Adrenal gland (tissue), 5 donors: ENCODE results near the gene AGBL3.

ENCODE experiments used
- POLR2A ChIP-seq, 2 donors: fragments of 450-650 bp; IDR thresholded peaks; one replicate each; pipeline ENCODE4 v1.6.1; 2017; ENCODE audit warnings: antibody characterized with exemption in 2 of 2, mild to moderate bottlenecking in 2 of 2, moderate library complexity in 1 of 2
- TF ChIP-seq, protein P1 (sequence below), 6 experiments: fragments of 450-650 bp in 4 of 6; fragments of 200-600 bp in 2 of 6; sonication (generic) in 1 of 6; IDR thresholded peaks; 1 replicate in 5 of 6; 2 replicates in 1 of 6; pipeline versions ENCODE4 v1.5.1 to v1.8.0; 2016 to 2021; ENCODE audit warnings: antibody characterized with exemption in 6 of 6, mild to moderate bottlenecking in 2 of 6, moderate library complexity in 1 of 6
- donor health status: DM: no; HTN: no; CAD: no.

DNA sequence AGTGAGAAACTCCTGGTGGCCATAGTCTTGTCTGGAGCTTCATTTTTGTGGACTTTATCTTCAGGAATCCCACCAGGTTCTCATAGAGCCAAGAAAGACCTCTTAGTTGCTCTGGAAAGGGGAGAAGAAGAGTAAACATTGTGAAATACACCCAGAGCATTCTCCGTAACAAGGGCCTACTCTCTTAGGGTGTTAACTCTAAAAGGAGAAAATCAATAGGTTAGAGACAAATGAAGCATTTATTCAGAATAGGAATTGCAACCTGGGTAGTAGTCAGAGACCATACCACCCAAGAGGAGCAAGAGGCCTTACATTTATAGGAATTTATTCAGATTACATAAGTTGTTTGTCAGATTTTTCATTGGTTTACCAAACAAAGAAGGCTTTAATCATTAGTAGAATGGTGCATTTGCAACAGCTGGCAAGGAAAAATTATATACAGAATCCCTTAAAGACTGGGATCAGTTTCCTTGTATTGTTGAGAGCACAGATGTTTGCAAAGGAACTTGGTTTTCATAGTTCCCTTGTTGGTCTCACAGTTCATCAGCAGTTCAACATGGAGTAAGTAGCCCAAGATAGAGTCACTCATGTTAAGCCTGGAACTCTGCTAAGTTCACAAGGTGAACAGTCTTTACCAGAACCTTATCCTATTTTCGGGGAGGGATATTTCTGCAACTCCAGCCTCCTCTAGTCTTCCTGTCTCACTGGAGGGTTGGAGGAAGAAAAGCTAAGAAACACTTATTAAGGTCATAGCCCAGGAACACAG is 108.3 kb downstream of the AGBL3 start:
- TF ChIP-seq, protein P1, sequence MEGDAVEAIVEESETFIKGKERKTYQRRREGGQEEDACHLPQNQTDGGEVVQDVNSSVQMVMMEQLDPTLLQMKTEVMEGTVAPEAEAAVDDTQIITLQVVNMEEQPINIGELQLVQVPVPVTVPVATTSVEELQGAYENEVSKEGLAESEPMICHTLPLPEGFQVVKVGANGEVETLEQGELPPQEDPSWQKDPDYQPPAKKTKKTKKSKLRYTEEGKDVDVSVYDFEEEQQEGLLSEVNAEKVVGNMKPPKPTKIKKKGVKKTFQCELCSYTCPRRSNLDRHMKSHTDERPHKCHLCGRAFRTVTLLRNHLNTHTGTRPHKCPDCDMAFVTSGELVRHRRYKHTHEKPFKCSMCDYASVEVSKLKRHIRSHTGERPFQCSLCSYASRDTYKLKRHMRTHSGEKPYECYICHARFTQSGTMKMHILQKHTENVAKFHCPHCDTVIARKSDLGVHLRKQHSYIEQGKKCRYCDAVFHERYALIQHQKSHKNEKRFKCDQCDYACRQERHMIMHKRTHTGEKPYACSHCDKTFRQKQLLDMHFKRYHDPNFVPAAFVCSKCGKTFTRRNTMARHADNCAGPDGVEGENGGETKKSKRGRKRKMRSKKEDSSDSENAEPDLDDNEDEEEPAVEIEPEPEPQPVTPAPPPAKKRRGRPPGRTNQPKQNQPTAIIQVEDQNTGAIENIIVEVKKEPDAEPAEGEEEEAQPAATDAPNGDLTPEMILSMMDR (IDR thresholded peaks at IDR 0.05): no peak
- TF ChIP-seq POLR2A (IDR thresholded peaks at IDR 0.05): no peak
